Mesothelial cell of epicardium (in vitro differentiated cells): Measurements from ENCODE around the gene CPXM2. TPM values are rescaled to one million over a fixed set of nuclear protein-coding genes. Genes with fewer than 3 reads are reported as not detected.
A peak's percentile ranks its signal among the peaks of the same experiment; 100 is the strongest.

Experiments
- DNase-seq, 2 experiments: peaks; one replicate each; pipeline ENCODE4 v3.0.0; 2021; ENCODE audit warnings: low spot score in 2 of 2; ENCODE audit not compliant: unreplicated experiment in 2 of 2
- H3K27ac Mint-ChIP-seq: 2 replicates; pipeline ENCODE4 v1.8.0; 2021; ENCODE audit warnings: mixed read lengths
- H3K27me3 Mint-ChIP-seq: 2 replicates; pipeline ENCODE4 v1.8.0; 2021; ENCODE audit warnings: low read depth, mixed read lengths
- H3K36me3 Mint-ChIP-seq: 2 replicates; pipeline ENCODE4 v1.8.0; 2021; ENCODE audit warnings: mixed read lengths
- H3K4me1 Mint-ChIP-seq: 2 replicates; pipeline ENCODE4 v1.8.0; 2021; ENCODE audit warnings: mixed read lengths
- H3K4me3 Mint-ChIP-seq: 2 replicates; pipeline ENCODE4 v1.8.0; 2021; ENCODE audit warnings: mild to moderate bottlenecking, moderate library complexity, mixed read lengths
- H3K9me3 Mint-ChIP-seq: 2 replicates; pipeline ENCODE4 v1.8.0; 2021; ENCODE audit warnings: mixed read lengths
- CTCF ChIP-seq: fragments of 200-600 bp; sonication (generic); IDR thresholded peaks from one replicate; pipeline ENCODE4 v1.5.0; 2021; ENCODE audit warnings: antibody characterized with exemption; ENCODE audit not compliant: unreplicated experiment
- total RNA-seq: library from RNA; stranded (reverse); gene quantifications from 3 replicates; pipeline ENCODE4 v1.2.1, GENCODE V29; 2021

CPXM2 gene
- total RNA-seq, 1 donor from 2014 or later: 0.92 TPM

- no peak overlapping the region for H3K27ac Mint-ChIP-seq
- no peak for TF ChIP-seq CTCF
- peaks cover 14% of the 10 kb centered on the region for H3K27me3 Mint-ChIP-seq
- no peaks in the 10 kb centered on the region for H3K36me3 Mint-ChIP-seq
- no peak for DNase-seq
- peaks cover 13% of the 10 kb centered on the region for H3K4me1 Mint-ChIP-seq
- no peak overlapping the region for H3K4me3 Mint-ChIP-seq
- no peaks in the 10 kb centered on the region for H3K9me3 Mint-ChIP-seq
These were observed 86.9 kb downstream of the CPXM2 start for GRCh38 chr10:123804716-123805115.

- H3K4me1 Mint-ChIP-seq: peaks cover 5% of the 10 kb centered on the region
- no peaks in the 10 kb centered on the region for H3K9me3 Mint-ChIP-seq
- H3K4me3 Mint-ChIP-seq: no peak overlapping the region
- H3K27ac Mint-ChIP-seq: no peak overlapping the region
- peaks cover 10% of the 10 kb centered on the region for H3K27me3 Mint-ChIP-seq
- H3K36me3 Mint-ChIP-seq: no peaks in the 10 kb centered on the region
- DNase-seq: peak in 1 of 2 experiments; percentile 29
- no peak for TF ChIP-seq CTCF
These were observed 90.8 kb downstream of the CPXM2 start for GRCh38 chr10:123800821-123801220.

- H3K27me3 Mint-ChIP-seq: peaks cover 10% of the 10 kb centered on the region
- TF ChIP-seq CTCF: no peak
- DNase-seq: peak in 1 of 2 experiments; percentile 33
- no peak overlapping the region for H3K27ac Mint-ChIP-seq
- H3K4me1 Mint-ChIP-seq: peaks cover 5% of the 10 kb centered on the region
- H3K9me3 Mint-ChIP-seq: no peaks in the 10 kb centered on the region
- no peaks in the 10 kb centered on the region for H3K36me3 Mint-ChIP-seq
- no peak overlapping the region for H3K4me3 Mint-ChIP-seq
These were observed 91.3 kb downstream of the CPXM2 start for GRCh38 chr10:123800289-123800688.

- Mint-ChIP-seq H3K27ac (no peak overlapping the region), H3K27me3 (peaks cover 10% of the 10 kb centered on the region), H3K4me3 (no peak overlapping the region), H3K4me1 (peaks cover 5% of the 10 kb centered on the region), H3K36me3 (no peaks in the 10 kb centered on the region), H3K9me3 (no peaks in the 10 kb centered on the region)
- DNase-seq: peak in 1 of 2 experiments; percentile 2
- TF ChIP-seq CTCF: no peak
These were observed 92.8 kb downstream of the CPXM2 start for GRCh38 chr10:123798856-123799255.

- H3K27me3 Mint-ChIP-seq: peaks cover 10% of the 10 kb centered on the region
- H3K4me3 Mint-ChIP-seq: no peak overlapping the region
- H3K4me1 Mint-ChIP-seq: peaks cover 5% of the 10 kb centered on the region
- no peak overlapping the region for H3K27ac Mint-ChIP-seq
- no peak for DNase-seq
- no peak for TF ChIP-seq CTCF
- no peaks in the 10 kb centered on the region for H3K9me3 Mint-ChIP-seq
- H3K36me3 Mint-ChIP-seq: no peaks in the 10 kb centered on the region
These were observed 93.8 kb downstream of the CPXM2 start for GRCh38 chr10:123797813-123798212.

GRCh38 chr10:123796736-123797135 lies 94.9 kb downstream of the CPXM2 start:
- Mint-ChIP-seq H3K4me1 (peaks cover 5% of the 10 kb centered on the region), H3K36me3 (no peaks in the 10 kb centered on the region), H3K4me3 (no peak overlapping the region), H3K9me3 (no peaks in the 10 kb centered on the region), H3K27me3 (peaks cover 10% of the 10 kb centered on the region), H3K27ac (no peak overlapping the region)
- peak in 1 of 2 experiments; percentile 30 for DNase-seq
- no peak for TF ChIP-seq CTCF
